GM12878 (cell line): Measurements from ENCODE around the gene EXD3.
"Not testable (repeated sequence)": the region's sequence is repeated elsewhere in the genome, so short reads cannot be mapped to it uniquely, and the experiment has no call there.

ENCODE experiments used
- CHD4 ChIP-seq: fragments of 200-600 bp; sonication (generic); IDR thresholded peaks from 2 replicates; pipeline ENCODE4 v1.6.1; 2016; ENCODE audit warnings: mild to moderate bottlenecking
- EP300 ChIP-seq, 2 experiments: fragments of 150-350 bp in 1 of 2; IDR thresholded peaks; 2 replicates each; pipeline ENCODE4 v1.6.1; 2011 to 2012; ENCODE audit warnings: low read depth in 2 of 2, low read length in 2 of 2, borderline replicate concordance in 1 of 2, improper control_type of control experiment in 1 of 2, inconsistent platforms in 1 of 2; ENCODE audit not compliant: control insufficient read depth in 1 of 2
- SRF ChIP-seq, 2 experiments: IDR thresholded peaks; 2 replicates each; pipeline ENCODE4 v1.6.1; 2011; ENCODE audit warnings: low read depth in 2 of 2, low read length in 2 of 2, mild to moderate bottlenecking in 1 of 2, moderate library complexity in 1 of 2
- TBL1XR1 ChIP-seq: IDR thresholded peaks from 2 replicates; pipeline ENCODE4 v1.6.1; 2012; ENCODE audit warnings: low read depth, low read length, improper control_type of control experiment

- not testable (repeated sequence) for TF ChIP-seq SRF (IDR thresholded peaks at IDR 0.05; ENCODE audit: low read depth in 2 of 2, low read length in 2 of 2); EP300 (IDR thresholded peaks at IDR 0.05; ENCODE audit: borderline replicate concordance in 1 of 2, control insufficient read depth in 1 of 2, low read depth in 2 of 2, low read length in 2 of 2); CHD4; TBL1XR1
These were observed 12.6 kb downstream of the EXD3 start for GRCh38 chr9:137410236-137410890.
